Ishikawa (cell line): ENCODE measurements around the gene KCNK3.

Experiments
- CEBPB ChIP-seq: IDR thresholded peaks from 2 replicates; pipeline ENCODE4 v1.6.1; 2012
- CREB1 ChIP-seq: IDR thresholded peaks from 2 replicates; pipeline ENCODE4 v1.6.1; 2012; ENCODE audit warnings: low read depth
- EGR1 ChIP-seq: IDR thresholded peaks from 2 replicates; pipeline ENCODE4 v1.6.1; 2012
- EP300 ChIP-seq: IDR thresholded peaks from 2 replicates; pipeline ENCODE4 v1.6.1; 2012; ENCODE audit warnings: borderline replicate concordance
- FOXM1 ChIP-seq: IDR thresholded peaks from 2 replicates; pipeline ENCODE4 v1.6.1; 2012; ENCODE audit warnings: low read depth, borderline replicate concordance
- NFIC ChIP-seq: IDR thresholded peaks from 2 replicates; pipeline ENCODE4 v1.6.1; 2012
- RAD21 ChIP-seq: IDR thresholded peaks from 2 replicates; pipeline ENCODE4 v1.6.1; 2012; ENCODE audit warnings: low read depth
- TAF1 ChIP-seq: IDR thresholded peaks from 2 replicates; pipeline ENCODE4 v1.6.1; 2012; ENCODE audit warnings: low read depth, mild to moderate bottlenecking
- TCF12 ChIP-seq: IDR thresholded peaks from 2 replicates; pipeline ENCODE4 v1.6.1; 2012; ENCODE audit warnings: low read depth
- TEAD4 ChIP-seq: IDR thresholded peaks from 2 replicates; pipeline ENCODE4 v1.6.1; 2012
- YY1 ChIP-seq: IDR thresholded peaks from 2 replicates; pipeline ENCODE4 v1.6.1; 2012; ENCODE audit warnings: low read depth
- ZBTB7A ChIP-seq: IDR thresholded peaks from 2 replicates; pipeline ENCODE4 v1.6.1; 2012; ENCODE audit warnings: low read depth
- TF ChIP-seq, protein P1 (sequence below): IDR thresholded peaks from 2 replicates; pipeline ENCODE4 v1.6.1; 2012
- TF ChIP-seq, protein P2 (sequence below): IDR thresholded peaks from 2 replicates; pipeline ENCODE4 v1.6.1; 2012
- TF ChIP-seq, protein P3 (sequence below): IDR thresholded peaks from 2 replicates; pipeline ENCODE4 v1.6.1; 2012; ENCODE audit warnings: low read depth, mild to moderate bottlenecking

The KCNK3 gene

DNA sequence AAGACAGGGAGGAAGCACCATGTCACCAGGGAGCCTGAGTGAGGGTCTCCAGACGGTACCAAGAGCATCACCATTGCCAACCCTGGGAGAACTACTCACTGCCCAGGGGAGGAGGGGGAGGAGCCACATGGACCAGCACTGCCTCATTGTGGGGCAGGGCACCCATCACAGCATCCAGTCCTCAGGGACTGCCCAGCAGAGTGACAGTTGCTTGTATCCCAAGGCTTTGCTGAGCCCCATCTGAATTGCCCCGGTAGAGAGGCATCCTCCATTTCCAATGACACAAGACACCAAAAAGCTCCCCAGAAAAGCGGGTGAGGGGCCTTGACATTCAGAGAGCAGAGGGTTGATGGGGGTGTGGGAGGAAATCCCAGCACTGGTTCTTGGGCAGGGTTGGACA, 44.5 kb upstream of the KCNK3 start:
- TF ChIP-seq NFIC (no peak), TAF1 (no peak), RAD21 (no peak), CREB1 (no peak)

DNA sequence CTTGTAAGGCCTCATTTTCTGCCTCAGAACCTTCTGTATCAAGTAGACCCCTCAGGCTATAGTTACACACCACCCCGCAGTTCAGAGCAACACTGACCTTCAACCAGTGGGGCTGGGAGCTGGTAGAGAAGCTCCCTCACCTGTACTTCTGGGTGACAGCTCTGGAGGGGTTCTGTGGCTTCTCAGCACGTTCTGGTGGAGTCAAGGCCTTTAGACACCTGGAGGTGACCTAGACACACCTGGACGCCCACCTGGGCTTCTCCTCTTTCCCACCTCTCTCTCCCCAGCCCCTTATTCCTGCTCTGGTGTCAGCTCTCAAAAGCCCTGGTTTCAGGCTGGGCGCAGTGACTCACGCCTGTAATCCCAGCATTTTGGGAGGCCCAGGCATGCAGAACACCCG, 44.0 kb upstream of the KCNK3 start:
- TF ChIP-seq CEBPB (no peak), EGR1 (no peak), TEAD4 (no peak), TAF1 (no peak), TCF12 (no peak), FOXM1 (no peak), ZBTB7A (no peak), YY1 (no peak), EP300 (no peak), CREB1 (no peak), RAD21 (no peak), NFIC (no peak)
- TF ChIP-seq, protein P1, sequence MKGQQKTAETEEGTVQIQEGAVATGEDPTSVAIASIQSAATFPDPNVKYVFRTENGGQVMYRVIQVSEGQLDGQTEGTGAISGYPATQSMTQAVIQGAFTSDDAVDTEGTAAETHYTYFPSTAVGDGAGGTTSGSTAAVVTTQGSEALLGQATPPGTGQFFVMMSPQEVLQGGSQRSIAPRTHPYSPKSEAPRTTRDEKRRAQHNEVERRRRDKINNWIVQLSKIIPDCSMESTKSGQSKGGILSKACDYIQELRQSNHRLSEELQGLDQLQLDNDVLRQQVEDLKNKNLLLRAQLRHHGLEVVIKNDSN = no peak
- TF ChIP-seq, protein P2, sequence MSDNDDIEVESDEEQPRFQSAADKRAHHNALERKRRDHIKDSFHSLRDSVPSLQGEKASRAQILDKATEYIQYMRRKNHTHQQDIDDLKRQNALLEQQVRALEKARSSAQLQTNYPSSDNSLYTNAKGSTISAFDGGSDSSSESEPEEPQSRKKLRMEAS = no peak
- TF ChIP-seq, protein P3, sequence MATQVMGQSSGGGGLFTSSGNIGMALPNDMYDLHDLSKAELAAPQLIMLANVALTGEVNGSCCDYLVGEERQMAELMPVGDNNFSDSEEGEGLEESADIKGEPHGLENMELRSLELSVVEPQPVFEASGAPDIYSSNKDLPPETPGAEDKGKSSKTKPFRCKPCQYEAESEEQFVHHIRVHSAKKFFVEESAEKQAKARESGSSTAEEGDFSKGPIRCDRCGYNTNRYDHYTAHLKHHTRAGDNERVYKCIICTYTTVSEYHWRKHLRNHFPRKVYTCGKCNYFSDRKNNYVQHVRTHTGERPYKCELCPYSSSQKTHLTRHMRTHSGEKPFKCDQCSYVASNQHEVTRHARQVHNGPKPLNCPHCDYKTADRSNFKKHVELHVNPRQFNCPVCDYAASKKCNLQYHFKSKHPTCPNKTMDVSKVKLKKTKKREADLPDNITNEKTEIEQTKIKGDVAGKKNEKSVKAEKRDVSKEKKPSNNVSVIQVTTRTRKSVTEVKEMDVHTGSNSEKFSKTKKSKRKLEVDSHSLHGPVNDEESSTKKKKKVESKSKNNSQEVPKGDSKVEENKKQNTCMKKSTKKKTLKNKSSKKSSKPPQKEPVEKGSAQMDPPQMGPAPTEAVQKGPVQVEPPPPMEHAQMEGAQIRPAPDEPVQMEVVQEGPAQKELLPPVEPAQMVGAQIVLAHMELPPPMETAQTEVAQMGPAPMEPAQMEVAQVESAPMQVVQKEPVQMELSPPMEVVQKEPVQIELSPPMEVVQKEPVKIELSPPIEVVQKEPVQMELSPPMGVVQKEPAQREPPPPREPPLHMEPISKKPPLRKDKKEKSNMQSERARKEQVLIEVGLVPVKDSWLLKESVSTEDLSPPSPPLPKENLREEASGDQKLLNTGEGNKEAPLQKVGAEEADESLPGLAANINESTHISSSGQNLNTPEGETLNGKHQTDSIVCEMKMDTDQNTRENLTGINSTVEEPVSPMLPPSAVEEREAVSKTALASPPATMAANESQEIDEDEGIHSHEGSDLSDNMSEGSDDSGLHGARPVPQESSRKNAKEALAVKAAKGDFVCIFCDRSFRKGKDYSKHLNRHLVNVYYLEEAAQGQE = no peak

DNA sequence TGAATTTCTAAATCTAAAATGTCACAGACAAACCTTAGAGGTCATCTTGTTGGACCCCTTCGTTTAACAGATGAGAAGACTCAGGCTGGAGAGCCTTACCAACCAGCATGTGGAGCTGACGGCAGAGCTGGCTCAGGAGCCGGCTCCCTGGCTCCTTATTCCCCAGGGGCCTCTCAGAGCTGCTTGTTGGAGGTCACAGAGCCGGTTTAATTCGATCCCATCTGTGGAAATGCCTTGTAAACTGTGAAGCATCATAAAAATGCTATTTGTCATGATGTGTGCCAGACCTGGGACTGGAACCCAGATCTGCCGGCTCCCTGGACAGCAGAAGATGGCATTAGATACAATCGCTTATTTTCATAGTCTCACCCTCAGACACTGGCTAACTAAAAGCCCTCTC, 43.2 kb upstream of the KCNK3 start:
- TF ChIP-seq, protein P2 = no peak
- TF ChIP-seq EGR1 (no peak), CEBPB (no peak), TEAD4 (no peak), CREB1 (no peak)

DNA sequence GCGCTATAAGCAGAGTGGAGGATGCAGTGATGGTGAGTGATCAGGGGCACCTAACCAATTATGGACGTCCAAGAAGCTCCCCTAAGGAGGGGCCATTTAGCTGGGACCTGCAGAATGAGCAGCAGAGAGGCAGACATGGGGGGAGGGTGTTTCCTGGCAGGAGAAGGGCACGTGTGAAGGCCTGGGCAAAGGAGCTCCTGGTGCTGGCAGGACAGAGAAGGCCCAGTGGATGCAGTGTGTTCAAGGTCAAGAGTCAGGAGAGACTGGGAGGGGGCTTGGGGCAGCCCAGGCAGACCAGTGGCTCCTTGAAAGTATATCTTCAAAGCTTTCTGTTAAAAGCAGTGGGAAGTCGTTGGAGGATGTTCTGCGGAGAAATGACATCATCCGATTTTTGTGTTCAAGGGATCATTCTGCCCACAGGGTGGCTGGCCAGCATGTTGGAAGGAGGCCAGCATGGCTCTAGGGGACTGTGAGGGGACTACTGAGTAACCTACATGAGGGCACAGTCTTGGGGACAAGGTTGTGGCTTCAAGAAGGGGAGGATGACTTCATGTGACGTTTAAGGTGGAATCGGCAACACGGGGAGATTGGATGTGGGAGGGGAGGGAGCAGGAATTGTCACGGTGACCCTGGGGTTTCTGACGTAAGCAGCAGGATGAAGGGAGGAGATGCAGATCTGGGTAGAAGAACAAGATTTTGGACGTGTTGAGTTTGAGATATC, 42.4 kb upstream of the KCNK3 start:
- TF ChIP-seq, protein P1 = no peak
- TF ChIP-seq CEBPB (no peak), CREB1 (no peak), NFIC (no peak), TAF1 (no peak), EP300 (no peak), TCF12 (no peak), RAD21 (no peak), TEAD4 (no peak), ZBTB7A (no peak), FOXM1 (no peak), YY1 (no peak), EGR1 (no peak)
- TF ChIP-seq, protein P2 = no peak
- TF ChIP-seq, protein P3 = no peak

DNA sequence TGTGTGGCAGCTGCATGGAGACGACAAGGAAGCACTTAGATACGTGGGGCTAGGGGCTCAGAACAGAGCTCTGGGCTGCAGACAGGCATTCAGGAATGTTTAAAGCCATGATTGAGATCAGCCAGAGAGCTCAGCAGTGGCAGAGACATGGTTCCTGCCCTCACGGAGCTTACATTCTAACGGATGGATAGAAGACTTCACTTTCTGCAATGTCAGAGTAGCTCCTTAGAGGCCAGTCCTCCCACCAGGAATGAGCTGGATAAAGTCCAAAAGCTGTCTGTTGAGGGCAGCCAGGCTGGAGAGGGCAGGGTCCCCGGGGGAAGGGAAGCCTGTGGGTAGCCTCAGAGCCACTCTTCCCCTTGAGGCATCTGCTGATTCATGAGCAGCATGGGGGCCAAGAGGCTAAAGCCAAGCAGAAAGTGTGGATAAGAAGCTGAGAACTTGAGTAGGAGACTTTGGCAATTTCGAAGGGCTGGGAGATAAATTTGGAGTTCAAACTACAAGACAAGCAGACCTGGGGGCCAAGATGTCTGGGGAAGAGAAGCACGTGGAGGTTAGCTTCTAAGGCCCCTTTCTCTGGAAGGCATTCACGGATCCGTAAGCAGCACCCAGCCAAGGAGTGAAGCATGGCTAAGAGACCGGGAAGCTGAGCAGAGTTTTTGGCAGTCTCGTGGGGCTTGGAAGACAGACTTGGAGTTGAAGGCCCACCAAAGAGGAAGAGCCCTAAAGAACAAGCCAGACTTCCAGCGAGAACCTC, 41.6 kb upstream of the KCNK3 start:
- TF ChIP-seq, protein P3 = no peak
- TF ChIP-seq, protein P2 = no peak
- TF ChIP-seq EP300 = no peak
- no peak for TF ChIP-seq NFIC
